ENCODE measurements around the gene RNU6-7. TPM values are rescaled to one million over a fixed set of nuclear protein-coding genes. Genes with fewer than 3 reads are reported as not detected.

RNU6-7 gene
- total RNA-seq, 1 donor from 2014 or later, result not detected

DNA sequence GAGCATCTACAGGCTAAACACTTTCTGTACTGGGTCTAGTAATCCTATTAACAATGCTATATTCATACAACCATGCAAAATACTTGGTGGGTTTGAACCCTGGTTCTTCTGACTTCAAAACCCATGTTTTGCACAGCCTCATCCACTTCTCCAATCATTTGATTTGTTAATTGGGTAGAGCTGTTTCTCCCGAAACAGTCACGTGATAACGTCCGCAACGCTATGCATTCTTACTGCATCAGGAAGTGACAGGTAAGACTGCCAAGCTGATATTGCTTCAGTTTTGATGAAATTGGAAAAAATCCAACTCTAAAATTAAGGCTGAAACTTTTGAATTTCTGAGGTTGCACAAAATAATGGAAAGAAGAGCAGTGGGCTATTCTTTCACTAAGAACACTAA is 30.4 kb upstream of the RNU6-7 start:
- no peak overlapping the region for H3K27ac Mint-ChIP-seq
- no peak overlapping the region for H3K4me3 Mint-ChIP-seq
- TF ChIP-seq, protein P1, sequence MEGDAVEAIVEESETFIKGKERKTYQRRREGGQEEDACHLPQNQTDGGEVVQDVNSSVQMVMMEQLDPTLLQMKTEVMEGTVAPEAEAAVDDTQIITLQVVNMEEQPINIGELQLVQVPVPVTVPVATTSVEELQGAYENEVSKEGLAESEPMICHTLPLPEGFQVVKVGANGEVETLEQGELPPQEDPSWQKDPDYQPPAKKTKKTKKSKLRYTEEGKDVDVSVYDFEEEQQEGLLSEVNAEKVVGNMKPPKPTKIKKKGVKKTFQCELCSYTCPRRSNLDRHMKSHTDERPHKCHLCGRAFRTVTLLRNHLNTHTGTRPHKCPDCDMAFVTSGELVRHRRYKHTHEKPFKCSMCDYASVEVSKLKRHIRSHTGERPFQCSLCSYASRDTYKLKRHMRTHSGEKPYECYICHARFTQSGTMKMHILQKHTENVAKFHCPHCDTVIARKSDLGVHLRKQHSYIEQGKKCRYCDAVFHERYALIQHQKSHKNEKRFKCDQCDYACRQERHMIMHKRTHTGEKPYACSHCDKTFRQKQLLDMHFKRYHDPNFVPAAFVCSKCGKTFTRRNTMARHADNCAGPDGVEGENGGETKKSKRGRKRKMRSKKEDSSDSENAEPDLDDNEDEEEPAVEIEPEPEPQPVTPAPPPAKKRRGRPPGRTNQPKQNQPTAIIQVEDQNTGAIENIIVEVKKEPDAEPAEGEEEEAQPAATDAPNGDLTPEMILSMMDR (IDR thresholded peaks at IDR 0.05; ENCODE audit: unreplicated experiment), result no peak
- no peaks in the 10 kb centered on the region for H3K27me3 Mint-ChIP-seq (ENCODE audit: low read depth)
- DNase-seq (ENCODE audit: low spot score in 2 of 2, unreplicated experiment in 2 of 2), result no peak
- peaks cover 9% of the 10 kb centered on the region for H3K9me3 Mint-ChIP-seq
- no peaks in the 10 kb centered on the region for H3K36me3 Mint-ChIP-seq
- H3K4me1 Mint-ChIP-seq, result no peaks in the 10 kb centered on the region

DNA sequence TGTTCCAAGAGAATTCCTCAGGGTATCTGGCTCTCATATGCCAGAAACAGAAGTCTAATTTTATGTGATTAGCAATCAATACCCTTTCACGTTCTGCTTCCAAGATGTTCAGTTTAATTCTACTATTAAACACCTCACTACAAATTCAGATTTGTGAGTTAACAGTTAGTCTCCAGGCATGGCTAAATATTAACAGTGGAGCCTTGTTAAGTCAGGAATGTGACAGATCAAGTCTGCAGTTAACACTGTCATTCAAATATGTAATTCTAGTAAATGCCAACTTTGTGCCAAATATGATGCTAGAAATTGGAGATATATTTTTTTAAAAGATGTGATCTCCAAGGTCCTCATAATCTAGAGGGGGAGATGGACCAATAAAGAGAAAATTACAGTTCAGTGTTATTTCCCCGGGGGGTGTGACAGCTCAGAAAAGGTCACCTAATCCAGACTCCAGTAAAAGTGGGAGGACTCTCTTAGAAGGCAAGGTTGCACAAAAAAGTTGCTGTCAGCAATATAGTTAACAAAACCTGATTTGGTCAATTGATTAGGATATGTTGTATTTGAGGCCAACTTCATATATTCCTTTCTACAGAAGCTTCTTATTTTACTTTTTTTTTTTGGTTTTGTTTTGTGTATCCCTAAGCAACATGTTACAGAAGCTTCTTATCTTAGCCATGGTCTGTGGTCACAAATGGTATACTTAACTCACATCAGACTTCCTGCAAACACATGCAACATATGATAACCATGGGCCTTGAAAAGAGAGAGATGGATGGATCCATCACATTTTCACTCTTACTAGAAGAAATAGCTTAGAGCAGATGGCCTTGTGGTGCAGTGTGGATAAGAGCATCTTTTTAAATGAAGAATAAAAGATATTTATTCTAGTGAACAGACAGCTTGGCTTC is 18.4 kb upstream of the RNU6-7 start:
- H3K27me3 Mint-ChIP-seq (ENCODE audit: low read depth), result no peaks in the 10 kb centered on the region

DNA sequence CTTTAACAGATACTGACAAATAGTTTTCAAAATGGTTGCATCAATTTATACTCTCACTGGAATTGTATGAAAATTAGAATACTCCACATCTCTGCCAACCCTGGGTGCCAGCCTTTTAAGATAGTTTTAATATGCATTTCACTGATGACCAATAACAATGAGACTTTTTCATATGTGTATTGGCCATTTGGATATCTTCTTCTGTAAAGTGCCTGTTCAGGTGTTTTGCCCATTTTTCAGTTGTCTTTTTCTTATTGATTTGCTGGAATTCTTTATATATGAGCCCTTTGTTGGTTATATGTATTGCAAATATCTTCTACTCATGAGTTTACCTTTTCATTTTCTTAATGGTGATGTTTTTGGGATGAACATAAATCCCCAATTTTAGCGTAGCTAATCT is 16.7 kb upstream of the RNU6-7 start:
- Mint-ChIP-seq H3K4me3 (no peak overlapping the region), H3K27ac (no peak overlapping the region), H3K9me3 (peaks cover 30% of the 10 kb centered on the region), H3K4me1 (peaks cover 4% of the 10 kb centered on the region), H3K27me3 (ENCODE audit: low read depth) (no peaks in the 10 kb centered on the region), H3K36me3 (no peaks in the 10 kb centered on the region)
- DNase-seq (ENCODE audit: low spot score in 2 of 2, unreplicated experiment in 2 of 2), result no peak
- TF ChIP-seq, protein P1 (IDR thresholded peaks at IDR 0.05; ENCODE audit: unreplicated experiment), result no peak

More for the DNA sequence above, 18.4 kb upstream of the RNU6-7 start:
- H3K4me3 Mint-ChIP-seq, result no peak overlapping the region
- H3K4me1 Mint-ChIP-seq, result peaks cover 4% of the 10 kb centered on the region
- no peak overlapping the region for H3K27ac Mint-ChIP-seq
- DNase-seq (ENCODE audit: low spot score in 2 of 2, unreplicated experiment in 2 of 2), result no peak
- TF ChIP-seq, protein P1 (IDR thresholded peaks at IDR 0.05; ENCODE audit: unreplicated experiment), result no peak
- H3K9me3 Mint-ChIP-seq, result peaks cover 47% of the 10 kb centered on the region
- peaks cover 6% of the 10 kb centered on the region for H3K36me3 Mint-ChIP-seq

DNA sequence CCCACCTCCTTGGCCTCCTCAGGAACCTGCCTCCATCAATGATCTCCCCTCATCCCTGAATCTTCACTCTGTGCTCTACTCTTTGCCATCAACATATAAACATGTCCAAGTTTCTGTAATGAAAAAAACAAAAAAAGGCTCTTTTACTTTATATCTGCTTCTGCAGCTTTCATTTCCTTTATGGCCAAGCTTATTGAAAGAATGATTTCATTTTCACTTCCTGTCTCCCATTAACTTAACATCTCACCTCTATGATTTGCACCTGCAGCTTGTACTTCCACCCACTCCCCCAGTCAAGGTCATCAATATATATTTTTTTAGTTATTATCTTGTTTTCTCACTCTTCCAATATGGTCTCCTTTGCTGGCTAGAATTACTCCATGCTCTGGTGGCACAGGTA is 15.6 kb upstream of the RNU6-7 start:
- Mint-ChIP-seq H3K36me3 (no peaks in the 10 kb centered on the region), H3K9me3 (peaks cover 21% of the 10 kb centered on the region), H3K4me3 (no peak overlapping the region), H3K4me1 (peaks cover 4% of the 10 kb centered on the region), H3K27ac (no peak overlapping the region), H3K27me3 (ENCODE audit: low read depth) (no peaks in the 10 kb centered on the region)
- TF ChIP-seq, protein P1 (IDR thresholded peaks at IDR 0.05; ENCODE audit: unreplicated experiment), result no peak
- DNase-seq (ENCODE audit: low spot score in 2 of 2, unreplicated experiment in 2 of 2), result no peak

DNA sequence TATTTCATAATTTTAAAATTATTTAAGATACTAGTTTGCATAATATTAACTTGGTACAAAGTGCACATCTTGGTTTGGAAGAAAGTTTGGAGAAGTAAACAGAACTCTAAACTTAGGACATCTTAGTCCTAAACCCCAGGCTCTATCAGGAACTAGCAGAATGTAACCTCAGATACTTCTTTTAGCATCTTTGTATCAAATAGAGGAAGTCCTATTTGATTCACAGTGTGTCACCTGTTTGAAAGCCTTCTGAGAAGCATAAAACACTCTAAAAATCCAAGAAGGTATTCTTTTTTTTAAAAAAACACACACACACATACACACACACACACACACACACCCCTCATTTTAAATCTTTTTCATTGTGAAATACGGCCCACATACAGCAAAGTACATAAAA is 12.0 kb upstream of the RNU6-7 start:
- Mint-ChIP-seq H3K27ac (no peak overlapping the region), H3K36me3 (no peaks in the 10 kb centered on the region), H3K9me3 (peaks cover 15% of the 10 kb centered on the region), H3K27me3 (ENCODE audit: low read depth) (no peaks in the 10 kb centered on the region), H3K4me1 (no peaks in the 10 kb centered on the region), H3K4me3 (no peak overlapping the region)
- TF ChIP-seq, protein P1 (IDR thresholded peaks at IDR 0.05; ENCODE audit: unreplicated experiment), result no peak
- no peak for DNase-seq (ENCODE audit: low spot score in 2 of 2, unreplicated experiment in 2 of 2)

Data from mesothelial cell of epicardium (in vitro differentiated cells).